ENCODE data around the gene TNFRSF18. TPM values are rescaled to one million over a fixed set of nuclear protein-coding genes. Genes with fewer than 3 reads are reported as not detected.
A peak's percentile ranks its signal among the peaks of the same experiment; 100 is the strongest.
"Not testable (repeated sequence)": the region's sequence is repeated elsewhere in the genome, so short reads cannot be mapped to it uniquely, and the experiment has no call there.

The TNFRSF18 gene
- 13.1 TPM for polyA plus RNA-seq (2012; ENCODE audit: low read depth, missing spikeins)

- FAIRE-seq, result peak; percentile 85
- TF ChIP-seq TAF1 (IDR thresholded peaks at IDR 0.05; ENCODE audit: low read depth, low read length) (no peak), POU2F2 (IDR thresholded peaks at IDR 0.05; ENCODE audit: low read depth, low read length) (peak; percentile 90; the same call in 1 of the 2 replicates)
- no peak for DNase-seq (ENCODE audit: insufficient read length, low spot score)
Observed at GRCh38 chr1:1206376-1206965, at the start of gene TNFRSF18. Gene TNFRSF18 (minus strand): TSS chr1:1206592. CDS start chr1:1206571, 21 bp downstream.

GRCh38 chr1:1255611-1256010 is 49.2 kb upstream of the TNFRSF18 start:
- no peak for DNase-seq (ENCODE audit: insufficient read length, low spot score)
- FAIRE-seq, result no peak
- TF ChIP-seq PAX5 (IDR thresholded peaks at IDR 0.05; ENCODE audit: insufficient read depth, low read length, severe bottlenecking), result no peak
- TF ChIP-seq POU2F2 (IDR thresholded peaks at IDR 0.05; ENCODE audit: low read depth, low read length), result no peak

GRCh38 chr1:1255078-1255477 is 48.7 kb upstream of the TNFRSF18 start:
- DNase-seq (ENCODE audit: insufficient read length, low spot score), result no peak
- no peak for FAIRE-seq
- no peak for TF ChIP-seq POLR2AphosphoS5 (IDR thresholded peaks at IDR 0.05; ENCODE audit: low read depth, low read length)
- no peak for TF ChIP-seq SPI1 (IDR thresholded peaks at IDR 0.05; ENCODE audit: low read depth, low read length)
- TF ChIP-seq TAF1 (IDR thresholded peaks at IDR 0.05; ENCODE audit: low read depth, low read length), result no peak
- TF ChIP-seq POLR2A (IDR thresholded peaks at IDR 0.05; ENCODE audit: low read depth, low read length), result no peak
- TF ChIP-seq POU2F2 (IDR thresholded peaks at IDR 0.05; ENCODE audit: low read depth, low read length), result no peak
- TF ChIP-seq PAX5 (IDR thresholded peaks at IDR 0.05; ENCODE audit: insufficient read depth, low read length, severe bottlenecking), result no peak

GRCh38 chr1:1254667-1254998 is 48.2 kb upstream of the TNFRSF18 start:
- FAIRE-seq (no peak), DNase-seq (ENCODE audit: insufficient read length, low spot score) (no peak)
- no peak for TF ChIP-seq POLR2AphosphoS5 (IDR thresholded peaks at IDR 0.05; ENCODE audit: low read depth, low read length)
- TF ChIP-seq PAX5 (IDR thresholded peaks at IDR 0.05; ENCODE audit: insufficient read depth, low read length, severe bottlenecking), result no peak
- no peak for TF ChIP-seq POLR2A (IDR thresholded peaks at IDR 0.05; ENCODE audit: low read depth, low read length)
- TF ChIP-seq TAF1 (IDR thresholded peaks at IDR 0.05; ENCODE audit: low read depth, low read length), result no peak
- no peak for TF ChIP-seq SPI1 (IDR thresholded peaks at IDR 0.05; ENCODE audit: low read depth, low read length)
- TF ChIP-seq POU2F2 (IDR thresholded peaks at IDR 0.05; ENCODE audit: low read depth, low read length), result no peak

- no peak for DNase-seq (ENCODE audit: insufficient read length, low spot score)
- TF ChIP-seq SPI1 (IDR thresholded peaks at IDR 0.05; ENCODE audit: low read depth, low read length) (no peak), POLR2A (IDR thresholded peaks at IDR 0.05; ENCODE audit: low read depth, low read length) (no peak), POLR2AphosphoS5 (IDR thresholded peaks at IDR 0.05; ENCODE audit: low read depth, low read length) (no peak), POU2F2 (IDR thresholded peaks at IDR 0.05; ENCODE audit: low read depth, low read length) (no peak), TAF1 (IDR thresholded peaks at IDR 0.05; ENCODE audit: low read depth, low read length) (no peak), PAX5 (IDR thresholded peaks at IDR 0.05; ENCODE audit: insufficient read depth, low read length, severe bottlenecking) (no peak)
Observed at GRCh38 chr1:1253972-1254666, 47.7 kb upstream of the TNFRSF18 start.

GRCh38 chr1:1253314-1253713 is 46.9 kb upstream of the TNFRSF18 start:
- no peak for DNase-seq (ENCODE audit: insufficient read length, low spot score)
- FAIRE-seq, result no peak

More at GRCh38 chr1:1253972-1254666, 47.7 kb upstream of the TNFRSF18 start:
- FAIRE-seq, result no peak

GRCh38 chr1:1250786-1251284 is 44.4 kb upstream of the TNFRSF18 start:
- DNase-seq (ENCODE audit: insufficient read length, low spot score) (peak; percentile 85), FAIRE-seq (no peak)
- TF ChIP-seq POLR2A (IDR thresholded peaks at IDR 0.05; ENCODE audit: low read depth, low read length) (peak; percentile 61), POU2F2 (IDR thresholded peaks at IDR 0.05; ENCODE audit: low read depth, low read length) (no peak), POLR2AphosphoS5 (IDR thresholded peaks at IDR 0.05; ENCODE audit: low read depth, low read length) (peak; percentile 64), TAF1 (IDR thresholded peaks at IDR 0.05; ENCODE audit: low read depth, low read length) (0 out of 2 replicates have a peak, but pooled peaks have one; percentile 26)

More at GRCh38 chr1:1253314-1253713, 46.9 kb upstream of the TNFRSF18 start:
- TF ChIP-seq SPI1 (IDR thresholded peaks at IDR 0.05; ENCODE audit: low read depth, low read length), result no peak
- no peak for TF ChIP-seq POLR2AphosphoS5 (IDR thresholded peaks at IDR 0.05; ENCODE audit: low read depth, low read length)
- no peak for TF ChIP-seq POU2F2 (IDR thresholded peaks at IDR 0.05; ENCODE audit: low read depth, low read length)
- TF ChIP-seq POLR2A (IDR thresholded peaks at IDR 0.05; ENCODE audit: low read depth, low read length), result no peak
- no peak for TF ChIP-seq TAF1 (IDR thresholded peaks at IDR 0.05; ENCODE audit: low read depth, low read length)
- TF ChIP-seq PAX5 (IDR thresholded peaks at IDR 0.05; ENCODE audit: insufficient read depth, low read length, severe bottlenecking), result no peak

- DNase-seq (ENCODE audit: insufficient read length, low spot score); FAIRE-seq: not testable (repeated sequence)
Observed at GRCh38 chr1:1248009-1248913, 41.9 kb upstream of the TNFRSF18 start.

GRCh38 chr1:1247341-1247913 is 41.0 kb upstream of the TNFRSF18 start:
- FAIRE-seq (no peak), DNase-seq (ENCODE audit: insufficient read length, low spot score) (no peak)
- no peak for TF ChIP-seq POLR2A (IDR thresholded peaks at IDR 0.05; ENCODE audit: low read depth, low read length)
- no peak for TF ChIP-seq POLR2AphosphoS5 (IDR thresholded peaks at IDR 0.05; ENCODE audit: low read depth, low read length)
- TF ChIP-seq SPI1 (IDR thresholded peaks at IDR 0.05; ENCODE audit: low read depth, low read length), result no peak
- no peak for TF ChIP-seq TAF1 (IDR thresholded peaks at IDR 0.05; ENCODE audit: low read depth, low read length)
- no peak for TF ChIP-seq POU2F2 (IDR thresholded peaks at IDR 0.05; ENCODE audit: low read depth, low read length)
- no peak for TF ChIP-seq PAX5 (IDR thresholded peaks at IDR 0.05; ENCODE audit: insufficient read depth, low read length, severe bottlenecking)

Data from GM12891 (cell line).